ENCODE measurements around the gene LRMDA. TPM values are rescaled to one million over a fixed set of nuclear protein-coding genes. Genes with fewer than 3 reads are reported as not detected.

LRMDA gene
- total RNA-seq, 1 experiment from 2014 or later, result 4.8 TPM

DNA sequence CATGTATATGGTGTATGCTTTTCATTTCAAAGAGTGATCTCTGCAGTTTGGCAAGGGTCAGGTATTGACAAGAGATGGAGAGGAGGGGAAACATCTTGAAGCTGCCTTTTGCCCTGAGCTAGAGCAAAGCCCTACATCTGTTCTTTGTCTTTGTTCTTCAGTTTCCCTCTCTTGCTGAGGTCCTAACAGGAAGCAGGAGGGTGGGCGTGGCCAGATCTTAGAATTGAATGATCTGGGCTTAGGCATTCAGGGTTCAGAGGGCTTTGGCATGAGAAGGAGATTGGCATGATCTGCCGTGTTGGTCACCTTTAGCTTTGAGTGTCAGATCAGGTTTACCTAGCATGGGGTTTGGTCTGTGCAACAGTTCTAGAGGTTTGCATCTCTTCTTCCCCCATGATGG, 41.3 kb downstream of the LRMDA start:
- Histone ChIP-seq H3K9me3 (ENCODE audit: control insufficient read depth in 1 of 2, insufficient read depth in 1 of 2, low read depth in 1 of 2, low read length in 2 of 2) (no peaks in the 10 kb centered on the region), H2AFZ (ENCODE audit: low read depth, low read length, poor library complexity, severe bottlenecking) (no peak overlapping the region), H3K9ac (ENCODE audit: low read length) (no peak overlapping the region), H3K79me2 (ENCODE audit: insufficient read depth, low read length) (no peaks in the 10 kb centered on the region), H3K27ac (ENCODE audit: low read depth, low read length) (no peak overlapping the region), H3K4me3 (replicated peaks in 1 of 2; ENCODE audit: low read depth in 1 of 2, low read length in 2 of 2) (no peak overlapping the region), H3K27me3 (ENCODE audit: insufficient read depth, low read length) (no peaks in the 10 kb centered on the region), H3K4me1 (ENCODE audit: control insufficient read depth in 1 of 2, insufficient read depth in 2 of 2, low read length in 2 of 2) (peaks cover 0 to 6% of the 10 kb centered on the region in 2 experiments; a peak in 1 of 4 replicates), H3K36me3 (ENCODE audit: control insufficient read depth in 1 of 2, insufficient read depth in 2 of 2, low read length in 2 of 2) (no peaks in the 10 kb centered on the region), H4K20me1 (ENCODE audit: insufficient read depth) (no peaks in the 10 kb centered on the region), H3K4me2 (ENCODE audit: low read length) (no peak overlapping the region), H3K9me2 (ENCODE audit: insufficient read depth) (no peaks in the 10 kb centered on the region)
- POLR2A ChIA-PET, result no interaction called here
- CTCF ChIA-PET, result no interaction called here
- intact Hi-C loops (cut with micrococcal nuclease), result no loop called here
- ATAC-seq (no peak), DNase-seq (ENCODE audit: low read depth, low spot score) (no peak)
- BruUV-seq (replicated peaks), result no TSS peak
- TF ChIP-seq ZFX (IDR thresholded peaks at IDR 0.05), result no peak
- no peak for TF ChIP-seq EZH2 (IDR thresholded peaks at IDR 0.05)
- TF ChIP-seq ELF1 (IDR thresholded peaks at IDR 0.05; ENCODE audit: borderline replicate concordance, low read depth), result no peak
- no peak for TF ChIP-seq RAD21 (IDR thresholded peaks at IDR 0.05; ENCODE audit: low read depth)
- TF ChIP-seq EZH2phosphoT487 (IDR thresholded peaks at IDR 0.05; ENCODE audit: borderline replicate concordance), result no peak
- no peak for TF ChIP-seq POLR2A (IDR thresholded peaks at IDR 0.05; ENCODE audit: borderline replicate concordance, extremely low read depth, insufficient read depth, insufficient read length)
- TF ChIP-seq, protein P1, sequence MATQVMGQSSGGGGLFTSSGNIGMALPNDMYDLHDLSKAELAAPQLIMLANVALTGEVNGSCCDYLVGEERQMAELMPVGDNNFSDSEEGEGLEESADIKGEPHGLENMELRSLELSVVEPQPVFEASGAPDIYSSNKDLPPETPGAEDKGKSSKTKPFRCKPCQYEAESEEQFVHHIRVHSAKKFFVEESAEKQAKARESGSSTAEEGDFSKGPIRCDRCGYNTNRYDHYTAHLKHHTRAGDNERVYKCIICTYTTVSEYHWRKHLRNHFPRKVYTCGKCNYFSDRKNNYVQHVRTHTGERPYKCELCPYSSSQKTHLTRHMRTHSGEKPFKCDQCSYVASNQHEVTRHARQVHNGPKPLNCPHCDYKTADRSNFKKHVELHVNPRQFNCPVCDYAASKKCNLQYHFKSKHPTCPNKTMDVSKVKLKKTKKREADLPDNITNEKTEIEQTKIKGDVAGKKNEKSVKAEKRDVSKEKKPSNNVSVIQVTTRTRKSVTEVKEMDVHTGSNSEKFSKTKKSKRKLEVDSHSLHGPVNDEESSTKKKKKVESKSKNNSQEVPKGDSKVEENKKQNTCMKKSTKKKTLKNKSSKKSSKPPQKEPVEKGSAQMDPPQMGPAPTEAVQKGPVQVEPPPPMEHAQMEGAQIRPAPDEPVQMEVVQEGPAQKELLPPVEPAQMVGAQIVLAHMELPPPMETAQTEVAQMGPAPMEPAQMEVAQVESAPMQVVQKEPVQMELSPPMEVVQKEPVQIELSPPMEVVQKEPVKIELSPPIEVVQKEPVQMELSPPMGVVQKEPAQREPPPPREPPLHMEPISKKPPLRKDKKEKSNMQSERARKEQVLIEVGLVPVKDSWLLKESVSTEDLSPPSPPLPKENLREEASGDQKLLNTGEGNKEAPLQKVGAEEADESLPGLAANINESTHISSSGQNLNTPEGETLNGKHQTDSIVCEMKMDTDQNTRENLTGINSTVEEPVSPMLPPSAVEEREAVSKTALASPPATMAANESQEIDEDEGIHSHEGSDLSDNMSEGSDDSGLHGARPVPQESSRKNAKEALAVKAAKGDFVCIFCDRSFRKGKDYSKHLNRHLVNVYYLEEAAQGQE (IDR thresholded peaks at IDR 0.05; ENCODE audit: low read depth), result no peak
- TF ChIP-seq, protein P2, sequence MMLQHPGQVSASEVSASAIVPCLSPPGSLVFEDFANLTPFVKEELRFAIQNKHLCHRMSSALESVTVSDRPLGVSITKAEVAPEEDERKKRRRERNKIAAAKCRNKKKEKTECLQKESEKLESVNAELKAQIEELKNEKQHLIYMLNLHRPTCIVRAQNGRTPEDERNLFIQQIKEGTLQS (IDR thresholded peaks at IDR 0.05), result no peak
- TF ChIP-seq SP1 (IDR thresholded peaks at IDR 0.05; ENCODE audit: low read depth), result no peak
- TF ChIP-seq CBX3 (IDR thresholded peaks at IDR 0.05; ENCODE audit: low read depth), result no peak
- TF ChIP-seq TCF7L2 (IDR thresholded peaks at IDR 0.05; ENCODE audit: borderline replicate concordance, extremely low read depth, insufficient read depth, insufficient read length), result no peak
- no peak for TF ChIP-seq SRF (IDR thresholded peaks at IDR 0.05; ENCODE audit: low read depth)
- no peak for TF ChIP-seq YY1 (IDR thresholded peaks at IDR 0.05; ENCODE audit: extremely low read depth, insufficient replicate concordance, low read depth, low read length)
- TF ChIP-seq, protein P3, sequence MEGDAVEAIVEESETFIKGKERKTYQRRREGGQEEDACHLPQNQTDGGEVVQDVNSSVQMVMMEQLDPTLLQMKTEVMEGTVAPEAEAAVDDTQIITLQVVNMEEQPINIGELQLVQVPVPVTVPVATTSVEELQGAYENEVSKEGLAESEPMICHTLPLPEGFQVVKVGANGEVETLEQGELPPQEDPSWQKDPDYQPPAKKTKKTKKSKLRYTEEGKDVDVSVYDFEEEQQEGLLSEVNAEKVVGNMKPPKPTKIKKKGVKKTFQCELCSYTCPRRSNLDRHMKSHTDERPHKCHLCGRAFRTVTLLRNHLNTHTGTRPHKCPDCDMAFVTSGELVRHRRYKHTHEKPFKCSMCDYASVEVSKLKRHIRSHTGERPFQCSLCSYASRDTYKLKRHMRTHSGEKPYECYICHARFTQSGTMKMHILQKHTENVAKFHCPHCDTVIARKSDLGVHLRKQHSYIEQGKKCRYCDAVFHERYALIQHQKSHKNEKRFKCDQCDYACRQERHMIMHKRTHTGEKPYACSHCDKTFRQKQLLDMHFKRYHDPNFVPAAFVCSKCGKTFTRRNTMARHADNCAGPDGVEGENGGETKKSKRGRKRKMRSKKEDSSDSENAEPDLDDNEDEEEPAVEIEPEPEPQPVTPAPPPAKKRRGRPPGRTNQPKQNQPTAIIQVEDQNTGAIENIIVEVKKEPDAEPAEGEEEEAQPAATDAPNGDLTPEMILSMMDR (IDR thresholded peaks at IDR 0.05 in 2 of 3, conservative IDR thresholded peaks at IDR 0.05 in 1 of 3; ENCODE audit: borderline replicate concordance in 1 of 3, insufficient read depth in 1 of 3, low read depth in 2 of 3, low read length in 2 of 3), result no peak
- no peak for TF ChIP-seq ZNF274 (IDR thresholded peaks at IDR 0.05; ENCODE audit: low read depth, low read length)
- no peak for TF ChIP-seq CEBPB (IDR thresholded peaks at IDR 0.05; ENCODE audit: low read depth)
- no peak for TF ChIP-seq EGR1 (IDR thresholded peaks at IDR 0.05; ENCODE audit: low read depth)
- TF ChIP-seq, protein P4, sequence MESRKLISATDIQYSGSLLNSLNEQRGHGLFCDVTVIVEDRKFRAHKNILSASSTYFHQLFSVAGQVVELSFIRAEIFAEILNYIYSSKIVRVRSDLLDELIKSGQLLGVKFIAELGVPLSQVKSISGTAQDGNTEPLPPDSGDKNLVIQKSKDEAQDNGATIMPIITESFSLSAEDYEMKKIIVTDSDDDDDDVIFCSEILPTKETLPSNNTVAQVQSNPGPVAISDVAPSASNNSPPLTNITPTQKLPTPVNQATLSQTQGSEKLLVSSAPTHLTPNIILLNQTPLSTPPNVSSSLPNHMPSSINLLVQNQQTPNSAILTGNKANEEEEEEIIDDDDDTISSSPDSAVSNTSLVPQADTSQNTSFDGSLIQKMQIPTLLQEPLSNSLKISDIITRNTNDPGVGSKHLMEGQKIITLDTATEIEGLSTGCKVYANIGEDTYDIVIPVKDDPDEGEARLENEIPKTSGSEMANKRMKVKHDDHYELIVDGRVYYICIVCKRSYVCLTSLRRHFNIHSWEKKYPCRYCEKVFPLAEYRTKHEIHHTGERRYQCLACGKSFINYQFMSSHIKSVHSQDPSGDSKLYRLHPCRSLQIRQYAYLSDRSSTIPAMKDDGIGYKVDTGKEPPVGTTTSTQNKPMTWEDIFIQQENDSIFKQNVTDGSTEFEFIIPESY (IDR thresholded peaks at IDR 0.05; ENCODE audit: extremely low read depth, insufficient replicate concordance, low read length), result no peak
- TF ChIP-seq FOSL1 (IDR thresholded peaks at IDR 0.05; ENCODE audit: low read depth), result no peak
- no peak for TF ChIP-seq SIN3A (IDR thresholded peaks at IDR 0.05; ENCODE audit: low read depth)
- RAD21 ChIA-PET (ENCODE audit: low non-redundant PET in 1 of 2, low total read pairs in 2 of 2, uncharacterized antibody in 2 of 2, unreplicated experiment in 2 of 2), result no interaction called here

Measured in HCT116 (cell line).